Middle frontal gyrus (tissue), 1 donor: ENCODE measurements around the gene COL4A6.
"Not testable (repeated sequence)": the region's sequence is repeated elsewhere in the genome, so short reads cannot be mapped to it uniquely, and the experiment has no call there.

Source experiments
- DNase-seq: peaks from one replicate; pipeline ENCODE4 v3.0.0-alpha.2; 2015; ENCODE audit warnings: low spot score; ENCODE audit errors: extremely low spot score

The COL4A6 gene

DNA sequence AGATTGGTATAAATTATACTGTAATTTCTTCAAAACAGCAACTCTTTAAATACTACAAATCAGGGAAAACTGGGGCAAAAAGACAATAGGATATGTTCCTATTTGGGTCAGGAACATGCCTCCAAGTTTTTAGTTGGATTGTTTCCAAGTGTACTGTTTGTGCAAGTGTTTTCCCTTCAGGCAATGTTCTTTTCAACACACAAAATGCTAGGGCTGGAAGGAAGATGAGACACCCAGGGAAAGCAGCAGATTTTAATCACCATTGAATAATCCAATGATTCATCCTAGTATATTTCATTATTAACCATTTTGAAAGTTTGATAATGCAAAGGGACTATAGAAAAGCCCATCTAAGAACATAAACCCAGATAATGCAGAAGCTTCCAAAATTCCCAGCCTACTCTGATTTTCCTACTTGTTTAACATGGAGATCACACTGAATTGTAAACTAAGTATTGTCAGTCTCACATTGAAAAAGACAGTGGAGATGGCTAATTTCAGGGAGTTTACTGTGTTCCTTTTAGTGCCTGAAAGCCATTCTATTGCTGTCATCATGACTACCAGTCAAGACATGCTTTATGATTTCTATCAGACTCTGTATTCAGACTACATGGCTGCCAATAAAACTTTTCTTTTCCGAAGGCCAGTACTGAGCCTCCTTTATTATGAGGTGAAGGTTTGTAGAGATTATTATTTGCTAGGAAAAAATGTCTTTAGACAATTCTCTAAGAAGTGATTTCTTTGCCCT, 38.6 kb downstream of the COL4A6 start:
- DNase-seq: no peak

DNA sequence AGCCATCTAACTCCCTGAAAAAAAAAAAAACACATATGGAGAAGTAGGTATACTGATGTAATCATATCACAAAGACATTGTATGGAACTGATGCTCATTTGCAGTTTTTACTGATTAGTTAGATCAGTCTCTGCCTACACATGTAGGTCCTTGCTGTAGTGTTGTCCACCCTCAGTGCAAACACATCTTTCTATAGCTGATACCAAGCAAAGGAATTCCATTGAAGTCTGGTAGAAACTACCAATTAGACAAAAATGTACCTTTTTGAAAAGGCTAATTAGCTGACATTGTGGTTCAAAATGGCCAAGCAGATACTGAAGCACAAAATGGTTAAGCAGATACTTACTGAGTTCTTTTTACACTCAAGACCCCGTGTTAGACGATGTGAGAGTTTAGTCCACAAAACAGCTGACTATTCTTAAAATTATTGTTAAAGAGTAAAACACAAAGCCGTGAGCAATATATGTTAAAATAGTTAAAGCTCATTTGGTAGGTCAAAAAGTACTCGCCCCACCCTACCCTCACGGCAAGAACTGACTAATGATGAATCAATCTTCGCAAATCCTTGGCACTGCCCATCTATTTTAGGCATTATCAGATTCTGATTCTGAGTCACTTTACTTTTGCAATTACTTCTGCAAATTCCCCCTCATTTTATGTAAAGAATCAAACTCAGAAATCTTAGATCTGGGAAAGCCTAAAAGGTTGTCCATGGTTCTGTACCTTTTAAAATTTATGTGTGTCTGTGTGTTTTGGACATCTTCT, 40.4 kb downstream of the COL4A6 start:
- no peak for DNase-seq

DNA sequence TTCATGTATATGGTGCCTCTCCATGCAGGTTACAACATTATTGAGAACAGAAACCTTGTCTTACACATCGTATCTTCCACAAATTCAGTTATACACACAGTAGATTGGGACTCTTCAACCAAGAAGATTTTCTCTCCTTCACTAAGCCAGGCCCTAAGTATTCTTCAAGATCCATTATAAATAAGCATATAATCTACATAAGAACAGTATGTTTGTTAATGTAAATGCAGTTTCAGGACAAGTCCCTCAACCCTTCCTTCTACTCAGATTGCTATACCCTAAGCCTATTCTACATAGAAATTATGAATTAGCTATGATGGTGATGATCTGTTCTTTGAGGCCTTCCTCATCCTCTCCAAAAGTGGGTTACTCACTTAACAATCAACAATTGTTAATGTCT, 41.2 kb downstream of the COL4A6 start:
- DNase-seq: no peak

GRCh38 chrX:108396188-108396891, 41.9 kb downstream of the COL4A6 start:
- no peak for DNase-seq

- not testable (repeated sequence) for DNase-seq
Measured at GRCh38 chrX:108390976-108391717, 47.1 kb downstream of the COL4A6 start.

- DNase-seq: no peak
Measured at GRCh38 chrX:108384783-108385182, 53.4 kb downstream of the COL4A6 start.

GRCh38 chrX:108380222-108380621, 58.0 kb downstream of the COL4A6 start:
- DNase-seq: no peak

- not testable (repeated sequence) for DNase-seq
Measured at GRCh38 chrX:108376821-108377220, 61.4 kb downstream of the COL4A6 start.

- DNase-seq: not testable (repeated sequence)
Measured at GRCh38 chrX:108375591-108375990, 62.6 kb downstream of the COL4A6 start.

DNA sequence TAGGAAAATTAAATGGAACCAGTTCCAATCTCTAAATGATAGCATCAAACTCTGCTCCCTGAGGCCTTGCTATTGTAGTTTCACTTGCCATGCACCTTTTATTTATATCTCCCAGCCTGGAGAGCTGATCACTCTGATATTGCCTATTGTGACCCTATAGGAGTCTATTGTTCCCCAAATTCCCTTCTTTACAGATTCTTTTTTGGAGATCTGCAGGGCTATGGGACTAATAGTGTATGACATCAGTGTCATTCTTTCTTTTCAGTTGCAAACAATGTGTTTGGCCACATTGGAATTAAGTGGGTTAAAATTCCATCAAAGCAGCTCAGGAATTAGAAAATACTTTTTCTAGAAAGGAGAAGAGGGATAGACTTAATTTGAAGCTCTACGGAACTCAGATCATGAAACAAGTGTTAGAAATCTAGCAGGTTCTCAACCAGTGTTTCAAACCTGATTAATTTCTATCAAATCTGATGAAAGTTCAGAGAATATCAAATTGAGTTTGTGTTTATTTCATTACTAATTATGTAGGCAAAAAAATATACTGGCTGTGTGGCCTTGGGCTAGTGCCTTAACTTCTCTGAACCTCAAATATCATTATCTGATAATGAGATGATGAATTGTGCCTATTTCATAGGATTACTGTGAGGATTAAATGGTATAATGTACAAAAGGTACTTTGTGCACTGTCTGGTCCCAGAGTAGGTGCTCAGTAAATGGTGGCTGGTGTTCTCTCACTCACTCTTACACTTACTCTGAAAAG, 71.4 kb downstream of the COL4A6 start:
- no peak for DNase-seq

- no peak for DNase-seq
Measured at GRCh38 chrX:108362026-108362425, 76.2 kb downstream of the COL4A6 start.

GRCh38 chrX:108361316-108361715, 76.9 kb downstream of the COL4A6 start:
- no peak for DNase-seq

GRCh38 chrX:108359806-108360602, 78.2 kb downstream of the COL4A6 start:
- DNase-seq: no peak

DNA sequence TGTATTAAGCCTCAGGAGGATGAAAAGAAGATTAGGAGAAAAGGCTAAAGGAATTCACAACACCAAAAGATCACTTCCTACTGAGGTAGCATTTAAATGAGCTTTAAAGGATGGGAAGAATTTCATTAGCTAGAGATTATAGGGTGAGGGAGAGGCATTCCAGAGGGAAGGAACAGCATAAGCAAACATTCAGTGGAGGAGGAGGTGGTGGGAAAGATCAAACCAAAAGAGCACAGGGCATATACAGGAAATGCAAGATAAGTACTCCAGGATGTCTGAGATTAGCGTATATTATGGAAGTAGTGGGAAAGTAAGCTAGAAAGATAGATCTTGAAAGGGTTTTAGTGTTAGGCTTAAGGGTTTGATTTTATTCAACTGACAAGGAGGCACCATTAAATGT, 84.8 kb downstream of the COL4A6 start:
- no peak for DNase-seq

DNA sequence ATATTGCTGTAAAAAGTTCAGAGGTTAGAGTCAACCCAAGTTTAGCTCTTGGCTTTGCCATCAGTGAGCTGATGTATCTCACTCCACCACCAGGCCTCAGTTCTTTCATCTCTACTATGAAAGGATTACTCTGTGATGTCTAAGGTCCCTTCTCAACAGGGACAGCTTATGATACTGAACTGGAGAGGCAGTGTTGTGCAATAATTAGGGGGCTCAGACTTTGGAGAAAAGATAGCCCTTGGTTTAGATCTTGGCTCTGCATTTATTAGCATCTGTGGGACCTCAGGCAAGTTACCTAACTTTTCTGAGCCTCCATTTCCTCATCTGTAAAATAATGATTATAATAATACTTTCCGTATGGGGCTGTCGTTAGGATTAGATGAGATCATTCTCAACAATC, 89.0 kb downstream of the COL4A6 start:
- DNase-seq: no peak

- DNase-seq: no peak
Measured at GRCh38 chrX:108348525-108348924, 89.7 kb downstream of the COL4A6 start.

- no peak for DNase-seq
Measured at GRCh38 chrX:108347800-108348199, 90.4 kb downstream of the COL4A6 start.

DNA sequence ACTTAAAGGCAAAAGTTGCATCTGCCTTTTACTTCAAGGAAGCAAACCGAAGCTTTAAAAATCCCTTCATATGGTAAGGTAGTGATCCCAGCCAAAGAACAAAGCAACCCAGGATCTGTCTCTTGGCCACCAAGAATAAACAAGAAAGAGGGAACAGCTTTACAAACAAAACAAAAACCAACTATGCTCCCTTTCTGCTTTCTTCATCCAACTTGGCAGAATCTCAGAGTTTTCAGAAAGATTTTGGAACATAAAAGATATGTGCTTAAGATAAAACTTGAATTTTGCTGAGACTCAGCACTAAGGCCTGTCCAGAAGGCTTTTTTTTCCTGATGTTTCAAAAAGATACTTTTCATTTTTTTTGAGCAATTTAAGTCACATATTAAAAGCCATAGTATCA, 94.0 kb downstream of the COL4A6 start:
- no peak for DNase-seq

DNA sequence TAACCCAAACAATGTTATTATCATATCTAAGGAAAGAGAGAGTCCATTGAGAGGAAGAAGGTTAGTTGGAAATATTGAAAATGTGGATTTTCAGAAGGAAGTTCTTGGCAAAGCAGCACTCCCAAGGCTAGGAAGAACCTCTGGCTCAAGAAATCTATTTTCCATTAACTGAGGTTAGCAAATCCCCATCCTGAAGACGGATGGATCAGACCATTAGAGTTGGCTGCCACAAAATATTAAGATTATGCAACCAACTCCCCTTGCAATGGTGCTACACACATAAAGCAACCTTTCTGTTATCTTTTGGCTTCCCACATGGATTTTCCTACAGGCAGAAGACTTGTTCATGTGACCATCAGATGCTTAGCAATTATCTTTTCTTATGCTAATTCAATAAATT, 96.3 kb downstream of the COL4A6 start:
- no peak for DNase-seq

DNA sequence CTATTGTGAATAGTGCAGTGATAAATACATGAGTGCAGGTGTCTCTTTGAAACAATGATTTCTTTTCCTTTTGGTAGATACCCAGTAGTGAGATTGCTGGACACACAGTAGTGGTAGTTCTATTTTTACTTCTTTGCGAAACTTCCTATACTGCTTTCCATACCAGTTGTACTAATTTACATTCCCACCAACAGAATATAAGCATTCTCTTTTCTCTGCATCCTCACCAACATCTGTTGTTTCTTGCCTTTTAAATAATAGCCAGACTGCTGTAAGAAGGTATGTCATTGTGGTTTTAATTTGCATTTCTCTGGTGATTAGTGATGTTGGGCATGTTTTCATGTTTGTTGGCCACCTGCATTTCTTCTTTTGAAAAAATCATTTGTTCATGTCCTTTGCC, 105.9 kb downstream of the COL4A6 start:
- no peak for DNase-seq
